T-helper 2 cell (primary cell): ENCODE measurements around the gene SLC35G4.
"Not testable (repeated sequence)": the region's sequence is repeated elsewhere in the genome, so short reads cannot be mapped to it uniquely, and the experiment has no call there.

Experiments used
- DNase-seq, 5 experiments: peaks; one replicate each; pipeline versions ENCODE4 v3.0.0 to v3.0.0-alpha.2; 2012 to 2022

Gene SLC35G4

GRCh38 chr18:11614042-11614441, 4.6 kb downstream of the SLC35G4 start:
- DNase-seq, result not testable (repeated sequence)

GRCh38 chr18:11614981-11615380, 5.6 kb downstream of the SLC35G4 start:
- DNase-seq, result not testable (repeated sequence)

- not testable (repeated sequence) for DNase-seq
These were observed 37.9 kb downstream of the SLC35G4 start for GRCh38 chr18:11647310-11647709.

GRCh38 chr18:11647804-11648203, 38.4 kb downstream of the SLC35G4 start:
- not testable (repeated sequence) for DNase-seq

GRCh38 chr18:11649839-11650238, 40.4 kb downstream of the SLC35G4 start:
- DNase-seq, result no peak

GRCh38 chr18:11651899-11652298, 42.5 kb downstream of the SLC35G4 start:
- DNase-seq, result no peak

- no peak for DNase-seq
These were observed 44.1 kb downstream of the SLC35G4 start for GRCh38 chr18:11653521-11653920.

- DNase-seq, result peak in 3 of 5 experiments; percentile 10 to 34 (median 29)
These were observed 45.6 kb downstream of the SLC35G4 start for GRCh38 chr18:11654736-11655605.

- no peak for DNase-seq
These were observed 46.2 kb downstream of the SLC35G4 start for GRCh38 chr18:11655606-11655932.

GRCh38 chr18:11657152-11657551, 47.8 kb downstream of the SLC35G4 start:
- no peak for DNase-seq

- no peak for DNase-seq
These were observed 48.2 kb downstream of the SLC35G4 start for GRCh38 chr18:11657554-11657953.

- no peak for DNase-seq
These were observed 48.6 kb downstream of the SLC35G4 start for GRCh38 chr18:11658019-11658418.

GRCh38 chr18:11658989-11659388, 49.6 kb downstream of the SLC35G4 start:
- DNase-seq, result no peak
